Measurements from ENCODE around the gene SPO11.

DNA sequence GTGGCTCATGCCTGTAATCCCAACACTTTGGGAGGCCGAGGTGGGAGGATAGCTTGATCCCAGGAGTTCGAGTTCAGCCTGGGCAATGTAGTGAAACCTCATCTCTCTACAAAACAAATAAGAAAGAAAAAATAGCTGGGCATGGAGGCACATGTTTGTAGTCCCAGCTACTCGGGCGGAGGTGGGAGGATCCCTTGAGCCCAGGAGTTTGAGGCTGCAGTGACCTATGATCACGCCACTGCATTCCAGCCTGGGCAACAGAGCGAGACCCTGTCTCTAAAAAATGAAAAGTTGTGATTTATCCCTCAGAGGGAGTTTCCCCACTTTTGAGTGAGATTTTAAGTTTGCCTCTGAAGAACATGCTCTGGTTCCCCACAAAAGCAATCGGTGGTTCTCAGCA, 45.7 kb upstream of the SPO11 start:
- TF ChIP-seq NFIC (IDR thresholded peaks at IDR 0.05) (no peak), EP300 (IDR thresholded peaks at IDR 0.05; ENCODE audit: borderline replicate concordance) (no peak), REST (IDR thresholded peaks at IDR 0.05; ENCODE audit: low read depth) (no peak), MAX (IDR thresholded peaks at IDR 0.05) (no peak), RAD21 (IDR thresholded peaks at IDR 0.05; ENCODE audit: low read depth) (no peak), TAF1 (IDR thresholded peaks at IDR 0.05; ENCODE audit: low read depth) (no peak), YY1 (IDR thresholded peaks at IDR 0.05; ENCODE audit: low read depth) (no peak)

Measured in Ishikawa (cell line).